IMR-90 (cell line): Measurements from ENCODE around the gene COG2.

Experiments used
- MAZ ChIP-seq: IDR thresholded peaks from 2 replicates; pipeline ENCODE4 v1.6.1; 2012; ENCODE audit warnings: low read depth, mild to moderate bottlenecking, low read length, improper control_type of control experiment, moderate library complexity, borderline replicate concordance
- POLR2A ChIP-seq: IDR thresholded peaks from 2 replicates; pipeline ENCODE4 v1.6.1; 2012; ENCODE audit warnings: mild to moderate bottlenecking, low read depth, low read length

GRCh38 chr1:230707732-230708630 lies 65.7 kb downstream of the COG2 start:
- no peak for TF ChIP-seq POLR2A
- TF ChIP-seq MAZ, result no peak
